HL-60 (cell line): ENCODE measurements around the gene AREG.

ENCODE experiments used
- CTCF ChIP-seq: IDR thresholded peaks from one replicate; pipeline ENCODE4 v1.5.1; 2011; ENCODE audit warnings: low read length, control low read depth, inconsistent platforms; ENCODE audit not compliant: insufficient read depth
- GABPA ChIP-seq: IDR thresholded peaks from 2 replicates; pipeline ENCODE4 v1.6.1; 2012; ENCODE audit warnings: low read depth
- POLR2AphosphoS5 ChIP-seq: IDR thresholded peaks from 2 replicates; pipeline ENCODE4 v1.6.1; 2012; ENCODE audit warnings: low read depth

DNA sequence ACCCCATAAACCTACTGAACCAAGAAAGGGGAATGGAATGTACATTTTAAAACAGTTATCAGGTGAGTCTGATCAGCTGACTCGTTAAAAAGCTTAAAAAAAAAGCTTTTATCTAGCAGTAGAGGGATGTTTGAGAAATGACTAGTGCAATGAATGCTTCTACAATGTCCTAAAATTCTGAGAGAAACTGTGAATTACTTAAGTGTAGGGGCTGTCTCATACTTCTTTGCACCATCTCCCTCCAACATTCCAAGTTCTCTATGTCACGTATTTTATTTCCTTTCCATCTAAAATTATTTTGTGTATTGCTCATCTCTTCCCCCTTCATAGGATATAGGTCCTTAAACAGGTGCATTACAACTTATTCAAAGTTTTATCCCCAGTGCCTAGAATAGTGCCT lies 11.9 kb upstream of the AREG start:
- no peak for TF ChIP-seq CTCF
- no peak for TF ChIP-seq POLR2AphosphoS5
- no peak for TF ChIP-seq GABPA
